ENCODE data around the gene CETN3.
"Not testable (repeated sequence)": the region's sequence is repeated elsewhere in the genome, so short reads cannot be mapped to it uniquely, and the experiment has no call there.

Gene CETN3

GRCh38 chr5:90345684-90346083, 63.9 kb downstream of the CETN3 start:
- no peak for TF ChIP-seq EZH2 (optimal IDR thresholded peaks at IDR 0.05; ENCODE audit: low read depth, low read length)
- H3K4me1 ChIP-seq (ENCODE audit: low read length) = no peaks in the 10 kb centered on the region
- H3K9me2 ChIP-seq (replicated peaks; ENCODE audit: insufficient read depth, low read length) = no peaks in the 10 kb centered on the region
- H2AFZ ChIP-seq (ENCODE audit: low read length) = no peak overlapping the region
- no peak overlapping the region for H3K9ac ChIP-seq (ENCODE audit: low read length)
- H3K27ac ChIP-seq (ENCODE audit: low read length) = no peak overlapping the region
- H3F3A ChIP-seq (ENCODE audit: insufficient read depth, low read length) = no peaks in the 10 kb centered on the region
- H3K9me3 ChIP-seq (replicated peaks; ENCODE audit: insufficient read depth, low read length) = no peaks in the 10 kb centered on the region
- H3K27me3 ChIP-seq (replicated peaks; ENCODE audit: insufficient read depth, low read length) = no peaks in the 10 kb centered on the region
- no peak for DNase-seq
- H3K4me3 ChIP-seq (ENCODE audit: low read length) = no peak overlapping the region
- no peaks in the 10 kb centered on the region for H3K36me3 ChIP-seq (replicated peaks; ENCODE audit: insufficient read depth, low read length)
- no peaks in the 10 kb centered on the region for H3K79me2 ChIP-seq (ENCODE audit: low read length)
- H3K4me2 ChIP-seq (ENCODE audit: low read depth, low read length) = no peak overlapping the region
- H4K20me1 ChIP-seq (ENCODE audit: insufficient read depth, low read length) = no peaks in the 10 kb centered on the region

- no peak overlapping the region for H2AFZ ChIP-seq (ENCODE audit: low read length)
- H3K27ac ChIP-seq (ENCODE audit: low read length) = no peak overlapping the region
- no peak overlapping the region for H3K9ac ChIP-seq (ENCODE audit: low read length)
- H3K79me2 ChIP-seq (ENCODE audit: low read length) = no peaks in the 10 kb centered on the region
- TF ChIP-seq EZH2phosphoT487 (IDR thresholded peaks at IDR 0.05; ENCODE audit: low read length) (no peak), EZH2 (optimal IDR thresholded peaks at IDR 0.05; ENCODE audit: low read depth, low read length) (no peak)
- no peak overlapping the region for H3K4me2 ChIP-seq (ENCODE audit: low read depth, low read length)
- no peak for DNase-seq
- no peaks in the 10 kb centered on the region for H3F3A ChIP-seq (ENCODE audit: insufficient read depth, low read length)
- no peaks in the 10 kb centered on the region for H3K9me3 ChIP-seq (replicated peaks; ENCODE audit: insufficient read depth, low read length)
- H3K36me3 ChIP-seq (replicated peaks; ENCODE audit: insufficient read depth, low read length) = no peaks in the 10 kb centered on the region
- H3K4me3 ChIP-seq (ENCODE audit: low read length) = no peak overlapping the region
- H3K9me2 ChIP-seq (replicated peaks; ENCODE audit: insufficient read depth, low read length) = no peaks in the 10 kb centered on the region
- no peaks in the 10 kb centered on the region for H3K27me3 ChIP-seq (replicated peaks; ENCODE audit: insufficient read depth, low read length)
- H4K20me1 ChIP-seq (ENCODE audit: insufficient read depth, low read length) = no peaks in the 10 kb centered on the region
- H3K4me1 ChIP-seq (ENCODE audit: low read length) = no peaks in the 10 kb centered on the region
These were observed 64.9 kb downstream of the CETN3 start for GRCh38 chr5:90344689-90345088.

- H3F3A ChIP-seq (ENCODE audit: insufficient read depth, low read length); H3K4me1 ChIP-seq (ENCODE audit: low read length); H3K36me3 ChIP-seq (replicated peaks; ENCODE audit: insufficient read depth, low read length); H2AFZ ChIP-seq (ENCODE audit: low read length); H3K9me3 ChIP-seq (replicated peaks; ENCODE audit: insufficient read depth, low read length); H4K20me1 ChIP-seq (ENCODE audit: insufficient read depth, low read length); H3K9me2 ChIP-seq (replicated peaks; ENCODE audit: insufficient read depth, low read length); H3K79me2 ChIP-seq (ENCODE audit: low read length); H3K27me3 ChIP-seq (replicated peaks; ENCODE audit: insufficient read depth, low read length); H3K9ac ChIP-seq (ENCODE audit: low read length); H3K27ac ChIP-seq (ENCODE audit: low read length); H3K4me2 ChIP-seq (ENCODE audit: low read depth, low read length); DNase-seq; H3K4me3 ChIP-seq (ENCODE audit: low read length): not testable (repeated sequence)
These were observed 65.8 kb downstream of the CETN3 start for GRCh38 chr5:90343731-90344130.

GRCh38 chr5:90342576-90342975, 67.0 kb downstream of the CETN3 start:
- Histone ChIP-seq H3K4me2 (ENCODE audit: low read depth, low read length) (no peak overlapping the region), H4K20me1 (ENCODE audit: insufficient read depth, low read length) (no peaks in the 10 kb centered on the region), H3K27me3 (replicated peaks; ENCODE audit: insufficient read depth, low read length) (no peaks in the 10 kb centered on the region), H2AFZ (ENCODE audit: low read length) (no peak overlapping the region), H3K9me2 (replicated peaks; ENCODE audit: insufficient read depth, low read length) (no peaks in the 10 kb centered on the region), H3K4me1 (ENCODE audit: low read length) (no peaks in the 10 kb centered on the region), H3F3A (ENCODE audit: insufficient read depth, low read length) (no peaks in the 10 kb centered on the region), H3K4me3 (ENCODE audit: low read length) (no peak overlapping the region), H3K27ac (ENCODE audit: low read length) (no peak overlapping the region), H3K79me2 (ENCODE audit: low read length) (no peaks in the 10 kb centered on the region), H3K9me3 (replicated peaks; ENCODE audit: insufficient read depth, low read length) (no peaks in the 10 kb centered on the region), H3K36me3 (replicated peaks; ENCODE audit: insufficient read depth, low read length) (no peaks in the 10 kb centered on the region), H3K9ac (ENCODE audit: low read length) (no peak overlapping the region)
- no peak for DNase-seq
- TF ChIP-seq CTCF (IDR thresholded peaks at IDR 0.05; ENCODE audit: low read length) (no peak), EZH2 (optimal IDR thresholded peaks at IDR 0.05; ENCODE audit: low read depth, low read length) (no peak), EZH2phosphoT487 (IDR thresholded peaks at IDR 0.05; ENCODE audit: low read length) (no peak)
